SK-N-SH (cell line): Measurements from ENCODE around the gene ECM1. TPM values are rescaled to one million over a fixed set of nuclear protein-coding genes. Genes with fewer than 3 reads are reported as not detected.

Experiments used
- CTCF ChIA-PET: fragments of 300-600, 350-600 bp; formaldehyde crosslinking; extraction: SDS; loops from one replicate; lab custom pipeline; 2021; lab: Yijun Ruan, JAX
- POLR2A ChIA-PET: fragments of 350-600 bp; sonication (Branson Sonifier 250); formaldehyde crosslinking; extraction: SDS; loops from one replicate; lab custom pipeline; 2020; ENCODE audit warnings: antibody characterized with exemption, inconsistent platforms; lab: Yijun Ruan, JAX
- DNase-seq: peaks from one replicate; pipeline ENCODE4 v3.0.0; 2012
- H2AFZ ChIP-seq: fragments of 200-600 bp; sonication (generic); 2 replicates; pipeline ENCODE4 v1.8.1; 2016; ENCODE audit warnings: antibody characterized with exemption, mild to moderate bottlenecking, low read depth
- H3F3A ChIP-seq: fragments of 200-600 bp; sonication (generic); replicated peaks from 2 replicates; pipeline ENCODE3; 2016; ENCODE audit warnings: antibody characterized with exemption, mild to moderate bottlenecking; ENCODE audit not compliant: insufficient read depth
- H3K27ac ChIP-seq, 2 experiments: fragments of 200-500 bp in 1 of 2; fragments of 200-600 bp in 1 of 2; sonication (Bioruptor generic) in 1 of 2; sonication (generic), shearing (Covaris generic) in 1 of 2; 2 replicates each; pipeline versions ENCODE4 v1.5.1 to v1.6.1; 2014 to 2016; ENCODE audit warnings: low read depth in 2 of 2, inconsistent platforms in 1 of 2, low read length in 1 of 2, mild to moderate bottlenecking in 1 of 2, mixed read lengths in 1 of 2
- H3K27me3 ChIP-seq: fragments of 200-600 bp; sonication (generic), shearing (Covaris generic); 2 replicates; pipeline ENCODE4 v1.6.1; 2016; ENCODE audit warnings: mixed run types; ENCODE audit not compliant: insufficient read depth
- H3K36me3 ChIP-seq, 2 experiments: fragments of 200-500 bp in 1 of 2; fragments of 200-600 bp in 1 of 2; sonication (Bioruptor generic) in 1 of 2; sonication (generic) in 1 of 2; replicated peaks in 1 of 2; 2 replicates each; pipeline versions ENCODE3 to v1.5.1; 2014 to 2016; ENCODE audit warnings: low read length in 1 of 2, mild to moderate bottlenecking in 1 of 2; ENCODE audit not compliant: insufficient read depth in 2 of 2, control insufficient read depth in 1 of 2
- H3K4me1 ChIP-seq, 2 experiments: fragments of 200-500 bp in 1 of 2; fragments of 200-600 bp in 1 of 2; sonication (Bioruptor generic) in 1 of 2; sonication (generic), shearing (Covaris generic) in 1 of 2; 2 replicates each; pipeline versions ENCODE4 v1.5.1 to v1.6.1; 2014 to 2016; ENCODE audit warnings: low read depth in 1 of 2, low read length in 1 of 2, mixed run types in 1 of 2; ENCODE audit not compliant: insufficient read depth in 2 of 2, control insufficient read depth in 1 of 2
- H3K4me2 ChIP-seq: fragments of 200-600 bp; sonication (generic), shearing (Covaris generic); 2 replicates; pipeline ENCODE4 v1.6.1; 2017; ENCODE audit warnings: mixed run types
- H3K4me3 ChIP-seq, 2 experiments: fragments of 200-500 bp in 1 of 2; fragments of 200-600 bp in 1 of 2; sonication (Bioruptor generic) in 1 of 2; sonication (generic), shearing (Covaris generic) in 1 of 2; 2 replicates each; pipeline versions ENCODE4 v1.5.1 to v1.8.1; 2014 to 2016; ENCODE audit warnings: low read depth in 2 of 2, inconsistent platforms in 1 of 2, low read length in 1 of 2, mild to moderate bottlenecking in 1 of 2, mixed read lengths in 1 of 2, moderate library complexity in 1 of 2
- H3K79me2 ChIP-seq: fragments of 200-600 bp; sonication (generic); 2 replicates; pipeline ENCODE4 v1.8.1; 2017; ENCODE audit warnings: mild to moderate bottlenecking; ENCODE audit not compliant: insufficient read depth
- H3K9ac ChIP-seq: fragments of 200-600 bp; sonication (generic); 2 replicates; pipeline ENCODE4 v1.6.1; 2017; ENCODE audit warnings: mixed run types
- H3K9me2 ChIP-seq: fragments of 200-600 bp; sonication (generic); 2 replicates; pipeline ENCODE4 v1.6.1; 2017; ENCODE audit warnings: mixed run types
- H3K9me3 ChIP-seq: fragments of 200-600 bp; sonication (generic); 2 replicates; pipeline ENCODE4 v1.6.1; 2017; ENCODE audit warnings: mixed run types, mild to moderate bottlenecking, moderate library complexity
- H4K20me1 ChIP-seq: fragments of 200-600 bp; sonication (generic); 2 replicates; pipeline ENCODE4 v1.6.1; 2017; ENCODE audit warnings: mild to moderate bottlenecking, mixed run types; ENCODE audit not compliant: insufficient read depth
- CHD2 ChIP-seq: fragments of 150-350 bp; IDR thresholded peaks from 2 replicates; pipeline ENCODE4 v1.6.1; 2018; ENCODE audit warnings: low read length; ENCODE audit not compliant: partially characterized antibody
- ELF1 ChIP-seq: IDR thresholded peaks from 2 replicates; pipeline ENCODE4 v1.4.0; 2012
- EZH2phosphoT487 ChIP-seq: fragments of 200-600 bp; sonication (generic); IDR thresholded peaks from 2 replicates; pipeline ENCODE4 v1.6.1; 2017; ENCODE audit warnings: low read depth, mixed run types, mild to moderate bottlenecking, antibody characterized with exemption, moderate library complexity, borderline replicate concordance
- FOSL2 ChIP-seq: IDR thresholded peaks from 2 replicates; pipeline ENCODE4 v1.4.0; 2012; ENCODE audit warnings: low read depth, mild to moderate bottlenecking, moderate library complexity, borderline replicate concordance
- GABPA ChIP-seq: IDR thresholded peaks from 2 replicates; pipeline ENCODE4 v1.4.0; 2012; ENCODE audit warnings: low read depth, mild to moderate bottlenecking
- IRF3 ChIP-seq: fragments of 150-350 bp; IDR thresholded peaks from 2 replicates; pipeline ENCODE4 v1.6.1; 2016; ENCODE audit warnings: mild to moderate bottlenecking, low read depth, low read length
- MAX ChIP-seq: IDR thresholded peaks from 2 replicates; pipeline ENCODE4 v1.4.0; 2012; ENCODE audit warnings: low read depth
- MEF2A ChIP-seq: IDR thresholded peaks from 2 replicates; pipeline ENCODE4 v1.4.0; 2012; ENCODE audit warnings: low read depth, borderline replicate concordance
- NRF1 ChIP-seq: IDR thresholded peaks from 2 replicates; pipeline ENCODE4 v1.6.1; 2012; ENCODE audit warnings: low read depth, mild to moderate bottlenecking, low read length
- POLR2AphosphoS5 ChIP-seq: IDR thresholded peaks from 2 replicates; pipeline ENCODE4 v1.6.1; 2012; ENCODE audit warnings: low read depth, low read length
- RAD21 ChIP-seq: IDR thresholded peaks from 2 replicates; pipeline ENCODE4 v1.6.1; 2012; ENCODE audit warnings: mild to moderate bottlenecking, low read length
- RFX5 ChIP-seq: IDR thresholded peaks from 2 replicates; pipeline ENCODE4 v1.6.1; 2012; ENCODE audit warnings: mild to moderate bottlenecking, improper control_type of control experiment, low read length
- SIN3A ChIP-seq: IDR thresholded peaks from 2 replicates; pipeline ENCODE4 v1.6.1; 2012; ENCODE audit warnings: low read depth, mild to moderate bottlenecking, low read length, moderate library complexity, borderline replicate concordance
- SMC3 ChIP-seq: IDR thresholded peaks from 2 replicates; pipeline ENCODE4 v1.6.1; 2012; ENCODE audit warnings: low read depth, low read length, improper control_type of control experiment
- TCF12 ChIP-seq: IDR thresholded peaks from 2 replicates; pipeline ENCODE4 v1.4.0; 2012
- TEAD4 ChIP-seq: IDR thresholded peaks from 2 replicates; pipeline ENCODE4 v1.4.0; 2012; ENCODE audit warnings: mild to moderate bottlenecking, borderline replicate concordance; ENCODE audit not compliant: insufficient read depth
- USF2 ChIP-seq: fragments of 150-350 bp; IDR thresholded peaks from 2 replicates; pipeline ENCODE4 v1.6.1; 2017; ENCODE audit warnings: antibody characterized with exemption, low read length, low read depth, borderline replicate concordance
- WGBS: methylation state at CpG from one replicate; pipeline ENCODE4 v1.1.6; 2017; ENCODE audit warnings: low lambda C conversion rate; 5-methylcytosine and 5-hydroxymethylcytosine counted together
- polyA plus RNA-seq, 3 experiments: library from polyadenylated mRNA; depleted of rRNA; stranded (reverse); fragments of >200 nt; gene quantifications; 2 replicates each; pipeline ENCODE4 v1.2.3, GENCODE V29; 2012
- TF ChIP-seq, protein P1 (sequence below): IDR thresholded peaks from 2 replicates; pipeline ENCODE4; 2012
- TF ChIP-seq, protein P2 (sequence below): IDR thresholded peaks from 2 replicates; pipeline ENCODE4 v1.6.1; 2012; ENCODE audit warnings: mild to moderate bottlenecking, low read depth, low read length, moderate library complexity
- TF ChIP-seq, protein P3 (sequence below): fragments of 200-600 bp; sonication (generic); IDR thresholded peaks from 2 replicates; pipeline ENCODE4 v1.6.1; 2017; ENCODE audit warnings: antibody characterized with exemption, mild to moderate bottlenecking, moderate library complexity

ECM1 gene
- polyA plus RNA-seq, 1 of the 3 experiments (the other 2 are of a cell fraction): 32.3 TPM

DNA sequence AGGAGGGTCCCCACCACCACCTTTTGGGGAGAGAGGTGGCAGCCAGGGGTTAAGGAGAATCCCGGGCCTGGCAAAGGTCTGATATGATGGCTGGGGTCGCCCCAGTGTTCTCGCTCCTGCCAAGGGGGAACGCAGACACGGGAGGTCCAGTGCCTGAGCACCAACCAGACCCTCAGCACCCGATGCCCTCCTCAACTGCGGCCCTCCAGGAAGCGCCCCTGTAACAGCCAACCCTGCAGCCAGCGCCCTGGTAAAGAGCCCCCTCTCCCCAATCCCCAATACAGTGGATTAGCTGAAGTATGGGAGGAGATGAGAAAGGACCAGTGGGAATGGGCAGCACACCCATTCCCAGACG, 51.7 kb downstream of the ECM1 start:
- ChIA-PET POLR2A (no interaction called here), CTCF (interaction anchor here (0.7 to 6.2 kb wide), 24 partner anchors 10 to 447 kb away, joined by 3 to 142 read pairs (median 5); partner anchors contain the start of genes ADAMTSL4, ENSA, FALEC and MCL1)
- 89% methylated on average over 3 of the region's 10 CpGs for WGBS
- H4K20me1 ChIP-seq: peaks cover 6% of the 10 kb centered on the region; the same call in 1 of the 2 replicates
- H3K9me2 ChIP-seq: no peaks in the 10 kb centered on the region
- H3K4me2 ChIP-seq: no peak overlapping the region
- TF ChIP-seq CHD2 (no peak), NRF1 (no peak), FOSL2 (no peak), RFX5 (no peak), USF2 (no peak), POLR2AphosphoS5 (no peak; the same call in 1 of the 2 replicates), ELF1 (no peak), TCF12 (no peak)
- TF ChIP-seq, protein P1, sequence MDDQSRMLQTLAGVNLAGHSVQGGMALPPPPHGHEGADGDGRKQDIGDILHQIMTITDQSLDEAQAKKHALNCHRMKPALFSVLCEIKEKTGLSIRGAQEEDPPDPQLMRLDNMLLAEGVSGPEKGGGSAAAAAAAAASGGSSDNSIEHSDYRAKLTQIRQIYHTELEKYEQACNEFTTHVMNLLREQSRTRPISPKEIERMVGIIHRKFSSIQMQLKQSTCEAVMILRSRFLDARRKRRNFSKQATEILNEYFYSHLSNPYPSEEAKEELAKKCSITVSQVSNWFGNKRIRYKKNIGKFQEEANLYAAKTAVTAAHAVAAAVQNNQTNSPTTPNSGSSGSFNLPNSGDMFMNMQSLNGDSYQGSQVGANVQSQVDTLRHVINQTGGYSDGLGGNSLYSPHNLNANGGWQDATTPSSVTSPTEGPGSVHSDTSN: no peak
- TF ChIP-seq, protein P2, sequence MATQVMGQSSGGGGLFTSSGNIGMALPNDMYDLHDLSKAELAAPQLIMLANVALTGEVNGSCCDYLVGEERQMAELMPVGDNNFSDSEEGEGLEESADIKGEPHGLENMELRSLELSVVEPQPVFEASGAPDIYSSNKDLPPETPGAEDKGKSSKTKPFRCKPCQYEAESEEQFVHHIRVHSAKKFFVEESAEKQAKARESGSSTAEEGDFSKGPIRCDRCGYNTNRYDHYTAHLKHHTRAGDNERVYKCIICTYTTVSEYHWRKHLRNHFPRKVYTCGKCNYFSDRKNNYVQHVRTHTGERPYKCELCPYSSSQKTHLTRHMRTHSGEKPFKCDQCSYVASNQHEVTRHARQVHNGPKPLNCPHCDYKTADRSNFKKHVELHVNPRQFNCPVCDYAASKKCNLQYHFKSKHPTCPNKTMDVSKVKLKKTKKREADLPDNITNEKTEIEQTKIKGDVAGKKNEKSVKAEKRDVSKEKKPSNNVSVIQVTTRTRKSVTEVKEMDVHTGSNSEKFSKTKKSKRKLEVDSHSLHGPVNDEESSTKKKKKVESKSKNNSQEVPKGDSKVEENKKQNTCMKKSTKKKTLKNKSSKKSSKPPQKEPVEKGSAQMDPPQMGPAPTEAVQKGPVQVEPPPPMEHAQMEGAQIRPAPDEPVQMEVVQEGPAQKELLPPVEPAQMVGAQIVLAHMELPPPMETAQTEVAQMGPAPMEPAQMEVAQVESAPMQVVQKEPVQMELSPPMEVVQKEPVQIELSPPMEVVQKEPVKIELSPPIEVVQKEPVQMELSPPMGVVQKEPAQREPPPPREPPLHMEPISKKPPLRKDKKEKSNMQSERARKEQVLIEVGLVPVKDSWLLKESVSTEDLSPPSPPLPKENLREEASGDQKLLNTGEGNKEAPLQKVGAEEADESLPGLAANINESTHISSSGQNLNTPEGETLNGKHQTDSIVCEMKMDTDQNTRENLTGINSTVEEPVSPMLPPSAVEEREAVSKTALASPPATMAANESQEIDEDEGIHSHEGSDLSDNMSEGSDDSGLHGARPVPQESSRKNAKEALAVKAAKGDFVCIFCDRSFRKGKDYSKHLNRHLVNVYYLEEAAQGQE: no peak
- no peak overlapping the region for H3K4me3 ChIP-seq
- DNase-seq: no peak
- H3K9ac ChIP-seq: no peak overlapping the region
- peaks cover 31 to 39% of the 10 kb centered on the region in 2 experiments for H3K4me1 ChIP-seq
- H3K9me3 ChIP-seq: no peaks in the 10 kb centered on the region
- H3K36me3 ChIP-seq: no peaks in the 10 kb centered on the region
- H3K79me2 ChIP-seq: peaks cover 55% of the 10 kb centered on the region
- H2AFZ ChIP-seq: no peak overlapping the region
- H3K27me3 ChIP-seq: no peaks in the 10 kb centered on the region
- peaks cover 32% of the 10 kb centered on the region for H3F3A ChIP-seq
- no peak overlapping the region for H3K27ac ChIP-seq

DNA sequence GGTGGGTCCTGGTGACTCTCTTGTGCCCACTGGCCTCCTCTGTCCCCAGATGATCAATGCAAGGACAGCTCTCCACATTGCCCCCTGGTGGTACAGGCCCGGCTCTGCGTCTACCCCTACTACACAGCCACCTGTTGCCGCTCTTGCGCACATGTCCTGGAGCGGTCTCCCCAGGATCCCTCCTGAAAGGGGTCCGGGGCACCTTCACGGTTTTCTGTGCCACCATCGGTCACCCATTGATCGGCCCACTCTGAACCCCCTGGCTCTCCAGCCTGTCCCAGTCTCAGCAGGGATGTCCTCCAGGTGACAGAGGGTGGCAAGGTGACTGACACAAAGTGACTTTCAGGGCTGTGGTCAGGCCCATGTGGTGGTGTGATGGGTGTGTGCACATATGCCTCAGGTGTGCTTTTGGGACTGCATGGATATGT, 52.1 kb downstream of the ECM1 start:
- no peaks in the 10 kb centered on the region for H3K36me3 ChIP-seq
- no peak overlapping the region for H3K4me3 ChIP-seq
- H3K4me1 ChIP-seq: peaks cover 33 to 39% of the 10 kb centered on the region in 2 experiments
- CTCF ChIA-PET: interaction anchor here (0.7 to 6.2 kb wide), 40 partner anchors 10 to 436 kb away, joined by 3 to 142 read pairs (median 5); partner anchors contain the start of genes ADAMTSL4, CTSK, ENSA and FALEC
- peak; percentile 92 for DNase-seq
- H3K79me2 ChIP-seq: peaks cover 59% of the 10 kb centered on the region
- H3K9me2 ChIP-seq: no peaks in the 10 kb centered on the region
- H4K20me1 ChIP-seq: peaks cover 6% of the 10 kb centered on the region; the same call in 1 of the 2 replicates
- peak overlapping the region; percentile 81 for H3K4me2 ChIP-seq
- POLR2A ChIA-PET: no interaction called here
- peaks cover 35% of the 10 kb centered on the region for H3F3A ChIP-seq
- H3K27ac ChIP-seq: peak overlapping the region in 1 of 2 experiments; percentile 100; a peak in 1 of 4 replicates
- no peaks in the 10 kb centered on the region for H3K27me3 ChIP-seq
- H2AFZ ChIP-seq: no peak overlapping the region
- H3K9ac ChIP-seq: 0 out of 2 replicates have a peak overlapping the region, but pooled peaks have one; percentile 89
- no peaks in the 10 kb centered on the region for H3K9me3 ChIP-seq
- 54% methylated on average over 6 of the region's 9 CpGs for WGBS
- peak; percentile 60 for TF ChIP-seq SMC3
- TF ChIP-seq, protein P3, sequence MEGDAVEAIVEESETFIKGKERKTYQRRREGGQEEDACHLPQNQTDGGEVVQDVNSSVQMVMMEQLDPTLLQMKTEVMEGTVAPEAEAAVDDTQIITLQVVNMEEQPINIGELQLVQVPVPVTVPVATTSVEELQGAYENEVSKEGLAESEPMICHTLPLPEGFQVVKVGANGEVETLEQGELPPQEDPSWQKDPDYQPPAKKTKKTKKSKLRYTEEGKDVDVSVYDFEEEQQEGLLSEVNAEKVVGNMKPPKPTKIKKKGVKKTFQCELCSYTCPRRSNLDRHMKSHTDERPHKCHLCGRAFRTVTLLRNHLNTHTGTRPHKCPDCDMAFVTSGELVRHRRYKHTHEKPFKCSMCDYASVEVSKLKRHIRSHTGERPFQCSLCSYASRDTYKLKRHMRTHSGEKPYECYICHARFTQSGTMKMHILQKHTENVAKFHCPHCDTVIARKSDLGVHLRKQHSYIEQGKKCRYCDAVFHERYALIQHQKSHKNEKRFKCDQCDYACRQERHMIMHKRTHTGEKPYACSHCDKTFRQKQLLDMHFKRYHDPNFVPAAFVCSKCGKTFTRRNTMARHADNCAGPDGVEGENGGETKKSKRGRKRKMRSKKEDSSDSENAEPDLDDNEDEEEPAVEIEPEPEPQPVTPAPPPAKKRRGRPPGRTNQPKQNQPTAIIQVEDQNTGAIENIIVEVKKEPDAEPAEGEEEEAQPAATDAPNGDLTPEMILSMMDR: peak; percentile 86
- no peak for TF ChIP-seq IRF3
- no peak for TF ChIP-seq EZH2phosphoT487
- peak; percentile 43 for TF ChIP-seq RAD21
- TF ChIP-seq MAX: no peak
- no peak for TF ChIP-seq MEF2A
- no peak for TF ChIP-seq SIN3A
- TF ChIP-seq GABPA: no peak
- TF ChIP-seq TEAD4: no peak
- no peak for TF ChIP-seq CHD2
